Coronary artery (tissue), 2 donors: ENCODE results near the gene SLAIN2.
"Not testable (repeated sequence)": the region's sequence is repeated elsewhere in the genome, so short reads cannot be mapped to it uniquely, and the experiment has no call there.

Source experiments
- DNase-seq: peaks from one replicate; pipeline ENCODE4 v3.0.0-alpha.2; 2017; ENCODE audit warnings: low spot score
- H3K27ac ChIP-seq, 2 donors: fragments of 200-600 bp; sonication (generic); one replicate each; pipeline ENCODE4 v1.5.1; 2016 to 2019
- H3K4me3 ChIP-seq: fragments of 200-600 bp; sonication (generic); 2 replicates; pipeline ENCODE4 v1.5.1; 2016; ENCODE audit warnings: mild to moderate bottlenecking, moderate library complexity
- TF ChIP-seq, protein P1 (sequence below): fragments of 200-600 bp; sonication (generic); IDR thresholded peaks from one replicate; pipeline ENCODE4 v1.5.1; 2019; ENCODE audit warnings: antibody characterized with exemption

Gene SLAIN2

DNA sequence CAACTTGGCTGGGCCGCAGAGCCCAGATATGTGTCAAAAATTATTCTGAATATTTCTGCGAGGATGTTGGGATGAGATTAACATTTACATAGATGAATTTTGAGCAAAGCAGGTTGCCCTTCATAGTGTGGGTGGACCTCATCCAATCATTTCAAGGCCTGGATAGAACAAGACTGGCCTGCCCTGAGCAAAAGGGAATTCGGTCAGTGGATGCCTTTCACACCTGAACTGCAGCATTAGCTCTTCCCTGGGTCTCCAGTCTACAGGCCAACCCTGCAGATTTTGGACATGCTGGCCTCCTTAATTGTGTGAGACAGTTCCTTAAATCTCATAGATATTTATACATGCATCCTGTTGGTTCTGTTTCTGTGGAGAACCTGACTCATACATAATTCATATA lies 109.4 kb downstream of the SLAIN2 start:
- no peak overlapping the region for H3K27ac ChIP-seq
- H3K4me3 ChIP-seq: no peak overlapping the region
- TF ChIP-seq, protein P1, sequence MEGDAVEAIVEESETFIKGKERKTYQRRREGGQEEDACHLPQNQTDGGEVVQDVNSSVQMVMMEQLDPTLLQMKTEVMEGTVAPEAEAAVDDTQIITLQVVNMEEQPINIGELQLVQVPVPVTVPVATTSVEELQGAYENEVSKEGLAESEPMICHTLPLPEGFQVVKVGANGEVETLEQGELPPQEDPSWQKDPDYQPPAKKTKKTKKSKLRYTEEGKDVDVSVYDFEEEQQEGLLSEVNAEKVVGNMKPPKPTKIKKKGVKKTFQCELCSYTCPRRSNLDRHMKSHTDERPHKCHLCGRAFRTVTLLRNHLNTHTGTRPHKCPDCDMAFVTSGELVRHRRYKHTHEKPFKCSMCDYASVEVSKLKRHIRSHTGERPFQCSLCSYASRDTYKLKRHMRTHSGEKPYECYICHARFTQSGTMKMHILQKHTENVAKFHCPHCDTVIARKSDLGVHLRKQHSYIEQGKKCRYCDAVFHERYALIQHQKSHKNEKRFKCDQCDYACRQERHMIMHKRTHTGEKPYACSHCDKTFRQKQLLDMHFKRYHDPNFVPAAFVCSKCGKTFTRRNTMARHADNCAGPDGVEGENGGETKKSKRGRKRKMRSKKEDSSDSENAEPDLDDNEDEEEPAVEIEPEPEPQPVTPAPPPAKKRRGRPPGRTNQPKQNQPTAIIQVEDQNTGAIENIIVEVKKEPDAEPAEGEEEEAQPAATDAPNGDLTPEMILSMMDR: no peak

DNA sequence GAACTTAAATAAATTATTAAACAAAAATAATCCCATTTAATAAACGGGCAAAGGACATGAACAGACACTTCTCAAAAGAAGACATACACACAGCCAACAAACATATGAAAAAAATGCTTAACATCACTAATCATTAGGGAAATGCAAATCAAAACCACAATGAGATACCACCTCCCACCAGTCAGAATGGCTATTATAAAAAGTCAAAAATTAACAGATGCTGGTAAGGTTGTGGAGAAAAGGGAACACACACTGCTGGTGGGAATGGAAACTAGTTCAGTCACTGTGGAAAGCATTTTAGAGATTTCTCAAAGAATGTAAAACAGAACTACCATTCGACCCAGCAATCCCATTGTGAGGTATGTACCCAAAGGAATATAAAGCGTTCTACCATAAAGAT lies 110.3 kb downstream of the SLAIN2 start:
- H3K4me3 ChIP-seq, H3K27ac ChIP-seq, DNase-seq: not testable (repeated sequence)

More for the DNA sequence above, 109.4 kb downstream of the SLAIN2 start:
- DNase-seq: no peak

DNA sequence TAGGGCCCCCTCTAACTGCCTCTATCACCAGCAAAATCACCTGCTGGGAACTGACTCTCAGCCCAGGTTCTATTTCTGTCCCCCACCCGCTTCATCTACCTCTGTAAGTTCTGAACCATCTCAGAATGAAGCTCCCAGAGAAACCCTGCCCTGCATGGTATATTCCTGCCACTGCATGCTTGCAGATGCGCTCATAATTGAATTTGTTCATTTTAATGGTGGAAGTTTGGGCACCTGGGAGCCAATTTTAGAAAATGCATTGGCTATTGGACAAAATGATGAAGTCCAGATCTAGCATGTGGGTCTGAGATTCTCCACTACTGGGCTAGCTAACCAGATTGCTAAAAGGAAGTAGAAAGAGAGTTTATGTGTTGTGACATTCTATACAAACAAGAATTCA lies 113.3 kb downstream of the SLAIN2 start:
- Histone ChIP-seq H3K4me3 (no peak overlapping the region), H3K27ac (no peak overlapping the region)
- no peak for DNase-seq
- TF ChIP-seq, protein P1: no peak

DNA sequence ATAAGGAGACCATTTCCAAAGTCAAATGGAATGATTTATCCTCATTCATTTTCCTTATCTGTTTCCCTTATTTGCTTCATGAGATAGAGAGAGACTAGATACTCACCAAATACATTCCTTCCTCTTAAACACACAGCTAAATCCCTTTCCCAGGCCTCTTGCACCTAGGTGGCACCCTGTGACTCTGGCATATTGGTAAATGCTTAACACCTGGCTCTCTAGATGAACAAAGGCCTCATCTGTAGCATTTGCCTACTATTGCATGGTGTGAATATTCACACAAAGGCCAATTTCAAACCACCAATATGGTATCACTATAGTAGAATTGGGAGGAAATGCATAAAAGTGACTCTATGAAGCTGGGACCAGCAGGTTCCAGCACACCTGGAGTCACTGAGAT lies 119.7 kb downstream of the SLAIN2 start:
- Histone ChIP-seq H3K4me3 (no peak overlapping the region), H3K27ac (no peak overlapping the region)
- no peak for DNase-seq
- TF ChIP-seq, protein P1: no peak

DNA sequence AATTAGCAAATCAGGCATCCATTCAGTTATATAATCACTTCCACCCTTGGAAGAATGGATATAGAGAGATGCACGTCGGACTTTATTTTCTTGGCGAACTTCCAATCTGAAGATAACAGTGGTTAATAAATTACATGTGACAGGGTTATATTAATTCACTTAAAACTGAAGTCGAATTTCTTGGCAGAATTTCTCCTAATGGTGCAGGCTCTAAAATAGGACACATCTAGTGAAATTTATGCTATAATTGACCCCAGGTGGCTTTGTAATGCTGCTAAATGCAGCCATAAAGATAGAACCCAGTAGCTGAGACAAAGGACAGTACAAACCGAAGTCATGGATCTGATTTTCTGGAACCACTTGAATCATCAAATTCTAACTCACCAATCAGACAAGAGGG lies 121.0 kb downstream of the SLAIN2 start:
- no peak overlapping the region for H3K27ac ChIP-seq
- TF ChIP-seq, protein P1: no peak
- H3K4me3 ChIP-seq: no peak overlapping the region
- no peak for DNase-seq

DNA sequence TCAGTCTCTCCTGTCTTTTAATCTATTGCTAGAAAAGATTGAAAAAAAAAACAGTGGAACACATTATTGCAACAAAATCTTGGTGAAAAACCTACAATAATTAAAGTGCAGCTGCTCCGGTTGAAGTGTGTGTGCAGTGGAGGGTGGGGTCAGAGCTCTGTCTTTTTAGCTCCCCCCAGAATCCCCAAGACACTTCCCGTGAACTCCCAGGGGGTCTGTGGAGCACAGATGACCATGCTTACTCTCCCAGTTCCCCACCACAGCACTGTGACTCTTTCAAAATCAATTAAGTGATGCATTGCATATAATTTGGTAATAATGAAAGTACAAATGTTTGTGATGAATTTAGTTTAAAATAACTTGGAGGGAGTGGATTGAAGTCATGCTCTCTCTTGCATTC lies 126.1 kb downstream of the SLAIN2 start:
- Histone ChIP-seq H3K4me3 (no peak overlapping the region), H3K27ac (no peak overlapping the region)
- no peak for DNase-seq
- TF ChIP-seq, protein P1: no peak

DNA sequence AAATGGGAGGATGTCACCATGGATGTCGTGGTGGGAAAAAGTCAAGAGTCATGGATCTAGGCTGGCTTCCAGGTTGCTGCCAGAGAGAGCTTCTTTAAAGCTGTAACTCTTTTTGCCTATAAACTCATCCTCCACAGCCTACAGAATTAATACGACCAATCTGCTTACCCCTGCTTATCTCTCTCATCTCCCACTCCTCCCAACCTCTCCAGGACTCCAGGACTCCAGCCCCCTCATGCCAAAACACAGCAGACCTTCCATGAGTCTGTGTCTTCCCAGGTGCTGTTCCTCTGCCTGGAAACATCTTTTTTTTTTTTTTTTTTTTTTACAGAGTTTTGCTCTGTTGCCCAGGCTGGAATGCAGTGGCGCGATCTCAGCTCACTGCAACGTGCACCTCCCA lies 126.6 kb downstream of the SLAIN2 start:
- H3K27ac ChIP-seq: no peak overlapping the region
- TF ChIP-seq, protein P1: no peak
- no peak for DNase-seq
- no peak overlapping the region for H3K4me3 ChIP-seq

DNA sequence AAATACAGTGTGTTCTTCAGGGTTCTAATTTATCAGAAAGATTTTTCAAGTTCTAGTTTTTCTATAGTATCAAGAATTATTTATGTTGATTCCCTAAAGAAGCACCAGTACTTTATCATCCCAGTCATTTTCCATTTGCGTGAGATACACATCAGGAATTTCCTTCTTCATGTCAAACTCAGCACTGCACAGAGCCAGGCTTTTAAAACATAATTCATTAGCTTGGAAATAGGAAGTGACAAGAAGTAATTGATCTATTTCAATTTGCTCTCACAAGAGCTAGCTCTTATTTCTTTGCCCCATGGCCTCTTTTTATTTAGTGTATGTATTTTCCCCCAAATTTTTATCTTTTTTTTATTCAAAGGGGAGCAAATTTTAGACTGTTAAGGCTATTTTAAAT lies 128.8 kb downstream of the SLAIN2 start:
- H3K27ac ChIP-seq: no peak overlapping the region
- TF ChIP-seq, protein P1: no peak
- H3K4me3 ChIP-seq: no peak overlapping the region
- DNase-seq: no peak
